Measurements from ENCODE around the gene BCL2L14.

Gene BCL2L14

GRCh38 chr12:12039897-12040296, 30.8 kb upstream of the BCL2L14 start:
- H3F3A ChIP-seq (ENCODE audit: control insufficient read depth, insufficient read depth) = no peaks in the 10 kb centered on the region
- H3K9me3 ChIP-seq (ENCODE audit: control insufficient read depth, insufficient read depth, low read length) = no peaks in the 10 kb centered on the region
- H4K20me1 ChIP-seq (ENCODE audit: control insufficient read depth, insufficient read depth, low read depth, low read length) = no peaks in the 10 kb centered on the region
- no peak overlapping the region for H3K4me3 ChIP-seq (ENCODE audit: low read length)
- H3K79me2 ChIP-seq (ENCODE audit: control insufficient read depth, low read length) = no peaks in the 10 kb centered on the region
- no peaks in the 10 kb centered on the region for H3K4me1 ChIP-seq (ENCODE audit: control insufficient read depth, low read length)
- H3K9me2 ChIP-seq (replicated peaks; ENCODE audit: control insufficient read depth, low read length) = no peaks in the 10 kb centered on the region
- H3K36me3 ChIP-seq (ENCODE audit: control insufficient read depth, low read length) = no peaks in the 10 kb centered on the region
- no peak overlapping the region for H3K27ac ChIP-seq (ENCODE audit: low read depth, low read length)
- H3K4me2 ChIP-seq (ENCODE audit: low read length) = no peak overlapping the region
- peaks cover 4% of the 10 kb centered on the region for H3K27me3 ChIP-seq (ENCODE audit: control insufficient read depth, low read length)
- TF ChIP-seq CTCF (IDR thresholded peaks at IDR 0.05; ENCODE audit: low read depth, low read length, poor library complexity, severe bottlenecking) = no peak
- no peak for TF ChIP-seq EZH2phosphoT487 (IDR thresholded peaks at IDR 0.05; ENCODE audit: borderline replicate concordance, low read length)

- H3K27me3 ChIP-seq (ENCODE audit: control insufficient read depth, low read length) = peaks cover 7% of the 10 kb centered on the region
- no peaks in the 10 kb centered on the region for H3K79me2 ChIP-seq (ENCODE audit: control insufficient read depth, low read length)
- H4K20me1 ChIP-seq (ENCODE audit: control insufficient read depth, insufficient read depth, low read depth, low read length) = no peaks in the 10 kb centered on the region
- H3K36me3 ChIP-seq (ENCODE audit: control insufficient read depth, low read length) = no peaks in the 10 kb centered on the region
- no peaks in the 10 kb centered on the region for H3K9me3 ChIP-seq (ENCODE audit: control insufficient read depth, insufficient read depth, low read length)
- H3K27ac ChIP-seq (ENCODE audit: low read depth, low read length) = no peak overlapping the region
- peaks cover 8% of the 10 kb centered on the region for H3K4me1 ChIP-seq (ENCODE audit: control insufficient read depth, low read length)
- TF ChIP-seq CTCF (IDR thresholded peaks at IDR 0.05; ENCODE audit: low read depth, low read length, poor library complexity, severe bottlenecking) (no peak), EZH2phosphoT487 (IDR thresholded peaks at IDR 0.05; ENCODE audit: borderline replicate concordance, low read length) (no peak)
- H3K4me3 ChIP-seq (ENCODE audit: low read length) = no peak overlapping the region
- H3K4me2 ChIP-seq (ENCODE audit: low read length) = no peak overlapping the region
- no peaks in the 10 kb centered on the region for H3F3A ChIP-seq (ENCODE audit: control insufficient read depth, insufficient read depth)
- H3K9me2 ChIP-seq (replicated peaks; ENCODE audit: control insufficient read depth, low read length) = no peaks in the 10 kb centered on the region
Observed at GRCh38 chr12:12046401-12046800, 24.3 kb upstream of the BCL2L14 start.

GRCh38 chr12:12047682-12048081, 23.1 kb upstream of the BCL2L14 start:
- H3K4me2 ChIP-seq (ENCODE audit: low read length) = peak overlapping the region; percentile 6; the same call in 1 of the 2 replicates
- no peaks in the 10 kb centered on the region for H3K36me3 ChIP-seq (ENCODE audit: control insufficient read depth, low read length)
- TF ChIP-seq EZH2phosphoT487 (IDR thresholded peaks at IDR 0.05; ENCODE audit: borderline replicate concordance, low read length) = no peak
- no peak for TF ChIP-seq CTCF (IDR thresholded peaks at IDR 0.05; ENCODE audit: low read depth, low read length, poor library complexity, severe bottlenecking)

More at GRCh38 chr12:12047682-12048081, 23.1 kb upstream of the BCL2L14 start:
- H3K79me2 ChIP-seq (ENCODE audit: control insufficient read depth, low read length) = no peaks in the 10 kb centered on the region
- H4K20me1 ChIP-seq (ENCODE audit: control insufficient read depth, insufficient read depth, low read depth, low read length) = no peaks in the 10 kb centered on the region
- H3K27ac ChIP-seq (ENCODE audit: low read depth, low read length) = no peak overlapping the region
- no peak overlapping the region for H3K4me3 ChIP-seq (ENCODE audit: low read length)
- H3K4me1 ChIP-seq (ENCODE audit: control insufficient read depth, low read length) = peaks cover 8% of the 10 kb centered on the region
- H3K27me3 ChIP-seq (ENCODE audit: control insufficient read depth, low read length) = peaks cover 7% of the 10 kb centered on the region
- no peaks in the 10 kb centered on the region for H3K9me2 ChIP-seq (replicated peaks; ENCODE audit: control insufficient read depth, low read length)
- H3F3A ChIP-seq (ENCODE audit: control insufficient read depth, insufficient read depth) = no peaks in the 10 kb centered on the region
- H3K9me3 ChIP-seq (ENCODE audit: control insufficient read depth, insufficient read depth, low read length) = no peaks in the 10 kb centered on the region

All from DOHH2 (cell line).